HepG2 (cell line): ENCODE results near the gene CHDH. TPM values are rescaled to one million over a fixed set of nuclear protein-coding genes. Genes with fewer than 3 reads are reported as not detected.
A peak's percentile ranks its signal among the peaks of the same experiment; 100 is the strongest.

Experiments used
- ATAC-seq: fragments of 200-7000 bp; cut with Tn5 transposase; 3 replicates; pipeline ENCODE4 v1.9.1; 2020; ENCODE audit warnings: mild to moderate bottlenecking, moderate library complexity
- BruUV-seq: library from RNA; stranded (reverse); fragments of 400-500 nt; replicated peaks from 2 replicates; lab custom pipeline; 2021; lab: Mats Ljungman, UMichigan
- CTCF ChIA-PET: fragments of 300-600 bp; formaldehyde crosslinking; extraction: SDS; loops from one replicate; lab custom pipeline; 2021; ENCODE audit warnings: low total read pairs, inconsistent platforms, low intra/inter-chr PET ratio; lab: Yijun Ruan, JAX
- POLR2A ChIA-PET: fragments of 350-600 bp; sonication (Branson Sonifier 250); formaldehyde crosslinking; loops from one replicate; lab custom pipeline; 2020; ENCODE audit warnings: antibody characterized with exemption, inconsistent platforms; lab: Yijun Ruan, JAX
- DNase-seq: peaks from one replicate; pipeline ENCODE4 v3.0.0-alpha.2; 2015; ENCODE audit warnings: low spot score
- FAIRE-seq: peaks from 3 replicates; lab custom pipeline; 2011; peaks lifted over from hg19 to GRCh38; lab: Jason Lieb, UNC
- H2AFZ ChIP-seq: one replicate; pipeline ENCODE4 v1.6.1; 2011; ENCODE audit warnings: low read length, inconsistent platforms
- H3K27ac ChIP-seq: fragments of 300-600 bp; 3 replicates; pipeline ENCODE4 v1.8.0; 2011; ENCODE audit warnings: mixed run types, mild to moderate bottlenecking, mixed read lengths, low read length, inconsistent platforms; ENCODE audit not compliant: insufficient read depth; ENCODE audit errors: extremely low read length
- H3K27me3 ChIP-seq, 2 experiments: fragments of 200-600 bp in 1 of 2; 2 replicates in 1 of 2; 3 replicates in 1 of 2; pipeline versions ENCODE4 v1.6.0 to v1.8.0; 2011; ENCODE audit warnings: low read length in 2 of 2, mild to moderate bottlenecking in 2 of 2, moderate library complexity in 2 of 2, inconsistent platforms in 1 of 2; ENCODE audit not compliant: insufficient read depth in 2 of 2, control insufficient read depth in 1 of 2
- H3K36me3 ChIP-seq, 2 experiments: fragments of 200-600 bp in 1 of 2; replicated peaks in 1 of 2; 2 replicates in 1 of 2; 3 replicates in 1 of 2; pipeline versions ENCODE4 v1.5.1 to v1.8.0; 2011; ENCODE audit warnings: low read length in 2 of 2, inconsistent platforms in 1 of 2; ENCODE audit not compliant: insufficient read depth in 2 of 2, control insufficient read depth in 1 of 2
- H3K4me1 ChIP-seq: 2 replicates; pipeline ENCODE4 v1.5.1; 2012; ENCODE audit warnings: low read length, inconsistent platforms; ENCODE audit not compliant: insufficient read depth
- H3K4me2 ChIP-seq: 2 replicates; pipeline ENCODE4 v1.6.0; 2011; ENCODE audit warnings: low read depth, low read length, inconsistent platforms
- H3K4me3 ChIP-seq, 3 experiments: fragments of 200-600 bp in 1 of 3; sonication (generic), shearing (Covaris generic) in 1 of 3; replicated peaks in 1 of 3; 2 replicates each; pipeline ENCODE4 v1.5.1; 2011 to 2016; ENCODE audit warnings: low read length in 3 of 3, inconsistent platforms in 2 of 3, low read depth in 2 of 3, mild to moderate bottlenecking in 2 of 3, control low read depth in 1 of 3, mixed read lengths in 1 of 3; ENCODE audit not compliant: insufficient read depth in 1 of 3
- H3K79me2 ChIP-seq: one replicate; pipeline ENCODE4 v1.6.1; 2011; ENCODE audit warnings: low read length, inconsistent platforms; ENCODE audit not compliant: insufficient read depth
- H3K9ac ChIP-seq: 2 replicates; pipeline ENCODE4 v1.6.0; 2011; ENCODE audit warnings: mild to moderate bottlenecking, low read depth, low read length, inconsistent platforms; ENCODE audit not compliant: insufficient read depth
- H3K9me3 ChIP-seq: 2 replicates; pipeline ENCODE4 v1.5.1; 2012; ENCODE audit warnings: mild to moderate bottlenecking, low read length
- H4K20me1 ChIP-seq: 2 replicates; pipeline ENCODE4 v1.6.0; 2011; ENCODE audit warnings: inconsistent platforms, mild to moderate bottlenecking, low read length, moderate library complexity; ENCODE audit not compliant: insufficient read depth
- FOSL2 ChIP-seq: sonication (generic); formaldehyde crosslinking; IDR thresholded peaks from 2 replicates; pipeline ENCODE4 v1.4.0; 2020; ENCODE audit warnings: missing genetic modification reagents
- GABPA ChIP-seq, 2 experiments: IDR thresholded peaks; 2 replicates each; pipeline ENCODE4 v1.6.1; 2011 to 2016; ENCODE audit warnings: low read depth in 2 of 2, low read length in 1 of 2, missing biosample characterization in 1 of 2, missing genetic modification characterization in 1 of 2
- HDAC1 ChIP-seq: sonication (generic); formaldehyde crosslinking; IDR thresholded peaks from 2 replicates; pipeline ENCODE4 v1.5.1; 2020; ENCODE audit warnings: mild to moderate bottlenecking, missing genetic modification reagents
- HMGXB3 ChIP-seq: sonication (generic); formaldehyde crosslinking; IDR thresholded peaks from 2 replicates; pipeline ENCODE4 v1.4.0; 2020; ENCODE audit warnings: missing genetic modification reagents, borderline replicate concordance
- HNF4A ChIP-seq: sonication (generic); formaldehyde crosslinking; IDR thresholded peaks from 2 replicates; pipeline ENCODE4 v1.4.0; 2020; ENCODE audit warnings: missing genetic modification reagents
- HOXD1 ChIP-seq: sonication (generic); formaldehyde crosslinking; IDR thresholded peaks from 2 replicates; pipeline ENCODE4 v1.5.0; 2020; ENCODE audit warnings: missing genetic modification reagents
- IRX3 ChIP-seq: sonication (generic); formaldehyde crosslinking; IDR thresholded peaks from 2 replicates; pipeline ENCODE4 v1.8.1; 2023; ENCODE audit warnings: mild to moderate bottlenecking, low read depth, missing genetic modification reagents, borderline replicate concordance
- MAFK ChIP-seq, 2 experiments: IDR thresholded peaks in 1 of 2; conservative IDR thresholded peaks in 1 of 2; 2 replicates each; pipeline ENCODE4 v1.6.1; 2011; ENCODE audit warnings: improper control_type of control experiment in 2 of 2, low read length in 2 of 2
- MIXL1 ChIP-seq: IDR thresholded peaks from 2 replicates; pipeline ENCODE4 v1.6.1; 2016
- MYNN ChIP-seq: sonication (generic); formaldehyde crosslinking; IDR thresholded peaks from 2 replicates; pipeline ENCODE4 v1.4.0; 2020; ENCODE audit warnings: mild to moderate bottlenecking, low read depth, missing genetic modification reagents
- PHF8 ChIP-seq: sonication (generic); formaldehyde crosslinking; IDR thresholded peaks from 2 replicates; pipeline ENCODE4 v1.5.0; 2020; ENCODE audit warnings: missing genetic modification reagents
- SNRNP70 ChIP-seq: fragments of 200-400 bp; formaldehyde crosslinking; IDR thresholded peaks from 2 replicates; pipeline ENCODE4 v1.6.1; 2017; ENCODE audit warnings: mild to moderate bottlenecking, low read depth, low read length, moderate library complexity
- TFAP4 ChIP-seq: sonication (generic); IDR thresholded peaks from 2 replicates; pipeline ENCODE4 v1.6.1; 2016; ENCODE audit warnings: low read depth, borderline replicate concordance
- TMF1 ChIP-seq: sonication (generic); formaldehyde crosslinking; IDR thresholded peaks from 2 replicates; pipeline ENCODE4 v1.8.1; 2022; ENCODE audit warnings: low read depth, missing genetic modification reagents
- ZBTB1 ChIP-seq: sonication (generic); formaldehyde crosslinking; IDR thresholded peaks from 2 replicates; pipeline ENCODE4 v1.4.0; 2020; ENCODE audit warnings: missing genetic modification reagents, borderline replicate concordance
- ZNF557 ChIP-seq: sonication (generic); formaldehyde crosslinking; IDR thresholded peaks from 2 replicates; pipeline ENCODE4 v1.4.0; 2020; ENCODE audit warnings: missing genetic modification reagents
- WGBS: methylation state at CpG from one replicate; pipeline ENCODE4 v1.1.6; 2017; ENCODE audit warnings: low lambda C conversion rate; 5-methylcytosine and 5-hydroxymethylcytosine counted together
- in situ Hi-C: cut with HindIII; loops from 2 replicates; pipeline ENCODE4 v1.10.0; 2017; ENCODE audit warnings: low pct_unique_long_range_greater_than_20kb; ENCODE audit not compliant: extremely low pct_ligation_motif_present
- intact Hi-C: fragments of 100-400 bp; cut with micrococcal nuclease; formaldehyde crosslinking; loops from one replicate; pipeline ENCODE4 v1.10.0; 2022; ENCODE audit not compliant: unreplicated experiment
- polyA plus RNA-seq, 8 experiments: library from polyadenylated mRNA; depleted of rRNA in 3 of 8; stranded (reverse) in 7 of 8; unstranded in 1 of 8; fragments of >200 nt; fragmentation: Illumina TruSeq in 4 of 8; extraction: Trizol in 4 of 8; gene quantifications; 2 replicates each; pipeline versions ENCODE4 v1.2.1 to v1.2.3, GENCODE V29; 2011 to 2016; ENCODE audit warnings: low read depth in 4 of 8, missing spikeins in 1 of 8, mixed read lengths in 1 of 8; ENCODE audit not compliant: insufficient read depth in 1 of 8
- total RNA-seq, 5 experiments: library from RNA; depleted of rRNA; stranded (reverse); fragments of >200 nt; fragmentation: Illumina TruSeq; extraction: Trizol; gene quantifications; 2 replicates each; pipeline ENCODE4 v1.2.3, GENCODE V29; 2016; ENCODE audit warnings: low read depth in 1 of 5

Gene CHDH
- total and polyA plus RNA-seq, 2 of the 13 experiments (the other 11 are each of a cell fraction or from before 2014, with no cell fraction given): 28.1 to 48.9 TPM

- TF ChIP-seq MYNN (CRISPR knock-in tag) (0 out of 2 replicates have a peak, but pooled peaks have one; percentile 46), FOSL2 (CRISPR knock-in tag) (peak; percentile 40; the same call in 1 of the 2 replicates), PHF8 (CRISPR knock-in tag) (peak; percentile 85), HMGXB3 (peak; percentile 97)
- TF ChIP-seq, all 625 proteins: peak for 201
Measured at GRCh38 chr3:53891497-53892285, 45.5 kb upstream of the CHDH start, which contains the start of gene SELENOK (continued).

GRCh38 chr3:53890726-53891475 is 44.7 kb upstream of the CHDH start:
- Histone ChIP-seq H4K20me1 (peaks cover 2% of the 10 kb centered on the region; the same call in 1 of the 2 replicates), H3K79me2 (peaks cover 39% of the 10 kb centered on the region), H3K4me3 (peak overlapping the region; percentile 89 to 100 (median 97)), H3K36me3 (peaks cover 1 to 20% of the 10 kb centered on the region in 2 experiments; a peak in 2 of 5 replicates), H3K4me1 (peaks cover 26% of the 10 kb centered on the region), H2AFZ (no peak overlapping the region), H3K4me2 (peak overlapping the region; percentile 83), H3K9me3 (no peaks in the 10 kb centered on the region), H3K27me3 (no peaks in the 10 kb centered on the region; a peak in 1 of 5 replicates), H3K9ac (peak overlapping the region; percentile 92), H3K27ac (peak overlapping the region; percentile 82)
- intact Hi-C loops (loop anchor here (2.0 kb wide), 1 partner anchor 48 kb away; no protein-coding TSS in a partner anchor), in situ Hi-C loops (no loop called here)
- ChIA-PET CTCF (no interaction called here), POLR2A (interaction anchor here (1.3 to 3.3 kb wide), 7 partner anchors 9 to 543 kb away, joined by 3 to 50 read pairs (median 5); partner anchors contain the start of genes ACTR8 and DCP1A)
- 2% methylated on average over 21 of the region's 21 CpGs for WGBS
- peak; percentile 58 for ATAC-seq
- BruUV-seq: TSS peak; percentile 77
- DNase-seq: peak; percentile 44
- no peak for FAIRE-seq
- peak; percentile 22 to 26; a peak in 1 of 4 replicates for TF ChIP-seq MAFK (conservative IDR thresholded peaks at IDR 0.05 in 1 of 2, IDR thresholded peaks at IDR 0.05 in 1 of 2; ENCODE audit: low read length in 2 of 2)
- no peak for TF ChIP-seq GABPA (IDR thresholded peaks at IDR 0.05; ENCODE audit: low read depth, low read length)
- TF ChIP-seq GABPA (CRISPR knock-in tag; IDR thresholded peaks at IDR 0.05; ENCODE audit: low read depth): 0 out of 2 replicates have a peak, but pooled peaks have one; percentile 17
- 0 out of 2 replicates have a peak, but pooled peaks have one; percentile 4 for TF ChIP-seq TMF1
- no peak for TF ChIP-seq HDAC1 (CRISPR knock-in tag)
- no peak for TF ChIP-seq TFAP4
- TF ChIP-seq SNRNP70: no peak
- TF ChIP-seq IRX3 (CRISPR knock-in tag): no peak
- TF ChIP-seq ZNF557: no peak
- 0 out of 2 replicates have a peak, but pooled peaks have one; percentile 2 for TF ChIP-seq HNF4A (CRISPR knock-in tag)
- peak; percentile 13; the same call in 1 of the 2 replicates for TF ChIP-seq HOXD1 (CRISPR knock-in tag)
- TF ChIP-seq ZBTB1 (CRISPR knock-in tag): no peak
- TF ChIP-seq MIXL1: no peak
